ENCODE results near the gene EPHA10. TPM values are rescaled to one million over a fixed set of nuclear protein-coding genes. Genes with fewer than 3 reads are reported as not detected.

EPHA10 gene
- total RNA-seq, 4 donors from 2014 or later: 0.12 TPM; not detected in 3

GRCh38 chr1:37680933-37681332 is 84.0 kb downstream of the EPHA10 start:
- no peak for DNase-seq (ENCODE audit: low spot score)
- TF ChIP-seq, protein P1, sequence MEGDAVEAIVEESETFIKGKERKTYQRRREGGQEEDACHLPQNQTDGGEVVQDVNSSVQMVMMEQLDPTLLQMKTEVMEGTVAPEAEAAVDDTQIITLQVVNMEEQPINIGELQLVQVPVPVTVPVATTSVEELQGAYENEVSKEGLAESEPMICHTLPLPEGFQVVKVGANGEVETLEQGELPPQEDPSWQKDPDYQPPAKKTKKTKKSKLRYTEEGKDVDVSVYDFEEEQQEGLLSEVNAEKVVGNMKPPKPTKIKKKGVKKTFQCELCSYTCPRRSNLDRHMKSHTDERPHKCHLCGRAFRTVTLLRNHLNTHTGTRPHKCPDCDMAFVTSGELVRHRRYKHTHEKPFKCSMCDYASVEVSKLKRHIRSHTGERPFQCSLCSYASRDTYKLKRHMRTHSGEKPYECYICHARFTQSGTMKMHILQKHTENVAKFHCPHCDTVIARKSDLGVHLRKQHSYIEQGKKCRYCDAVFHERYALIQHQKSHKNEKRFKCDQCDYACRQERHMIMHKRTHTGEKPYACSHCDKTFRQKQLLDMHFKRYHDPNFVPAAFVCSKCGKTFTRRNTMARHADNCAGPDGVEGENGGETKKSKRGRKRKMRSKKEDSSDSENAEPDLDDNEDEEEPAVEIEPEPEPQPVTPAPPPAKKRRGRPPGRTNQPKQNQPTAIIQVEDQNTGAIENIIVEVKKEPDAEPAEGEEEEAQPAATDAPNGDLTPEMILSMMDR (IDR thresholded peaks at IDR 0.05): no peak
- ATAC-seq (ENCODE audit: low FRiP score): no peak

- DNase-seq (ENCODE audit: low spot score) (no peak), ATAC-seq (ENCODE audit: low FRiP score) (no peak)
- TF ChIP-seq, protein P1 (IDR thresholded peaks at IDR 0.05): no peak
Measured at GRCh38 chr1:37677808-37678207, 87.1 kb downstream of the EPHA10 start.

GRCh38 chr1:37677143-37677439 is 87.8 kb downstream of the EPHA10 start:
- DNase-seq (ENCODE audit: low spot score): no peak
- TF ChIP-seq, protein P1 (IDR thresholded peaks at IDR 0.05): no peak
- ATAC-seq (ENCODE audit: low FRiP score): no peak

- TF ChIP-seq, protein P1 (IDR thresholded peaks at IDR 0.05): no peak
- ATAC-seq (ENCODE audit: low FRiP score) (no peak), DNase-seq (ENCODE audit: low spot score) (no peak)
Measured at GRCh38 chr1:37676281-37677142, 88.4 kb downstream of the EPHA10 start.

DNA sequence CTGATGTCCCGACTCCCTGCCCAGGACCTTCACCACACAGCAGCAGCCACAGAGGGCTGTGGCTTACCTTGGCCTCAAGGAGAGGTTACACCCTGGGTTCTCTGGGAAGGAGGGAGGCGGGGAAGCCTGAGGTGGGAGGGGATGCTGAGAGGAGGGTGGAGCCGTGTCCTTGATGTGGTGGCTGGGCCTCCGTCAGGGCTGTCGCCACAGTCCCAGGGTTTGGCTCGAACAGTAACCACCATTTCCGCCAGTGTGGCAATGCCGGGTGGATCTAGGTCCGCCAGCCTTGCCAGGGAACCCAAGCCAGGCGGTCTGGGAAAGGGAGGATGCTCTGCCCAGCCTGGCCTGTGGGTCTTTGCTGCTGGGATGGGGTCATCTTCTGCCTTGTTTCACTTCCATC is 91.0 kb downstream of the EPHA10 start:
- ATAC-seq (ENCODE audit: low FRiP score) (no peak), DNase-seq (ENCODE audit: low spot score) (no peak)
- TF ChIP-seq, protein P1 (IDR thresholded peaks at IDR 0.05): no peak

DNA sequence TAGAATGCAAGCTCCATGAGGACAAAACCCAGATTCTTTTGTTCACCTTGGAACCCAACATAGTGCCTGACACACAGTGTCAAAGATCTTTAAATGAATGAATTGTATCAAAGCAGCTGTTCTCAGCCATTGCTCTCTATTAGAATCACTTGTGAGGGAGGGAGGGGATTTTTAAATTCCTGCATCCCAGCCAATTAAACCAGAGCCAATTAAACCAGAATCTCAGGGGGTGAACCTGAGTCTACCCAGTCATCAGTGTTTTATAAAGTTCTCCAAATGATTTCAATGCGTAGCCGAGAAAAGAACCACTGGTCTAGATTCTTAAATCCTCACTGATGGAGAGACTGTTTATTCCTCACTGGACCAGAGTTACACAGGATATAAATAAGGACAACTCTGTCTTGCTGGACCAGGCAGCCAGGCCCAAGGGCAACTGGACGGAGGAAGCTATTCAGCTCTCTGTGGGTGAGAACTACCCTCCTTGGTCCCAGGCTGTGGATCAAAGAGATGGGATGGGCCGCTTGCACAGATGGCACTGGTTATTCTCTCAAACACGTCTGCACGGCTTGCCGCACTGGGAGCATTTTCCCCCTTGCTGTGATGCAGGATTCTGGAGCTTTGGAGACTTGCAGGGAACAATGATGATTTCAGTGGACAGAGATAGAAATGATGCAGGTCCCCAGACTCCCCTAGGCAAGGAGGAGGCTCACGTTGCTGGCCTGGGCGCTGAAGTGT is 92.6 kb downstream of the EPHA10 start:
- TF ChIP-seq, protein P1 (IDR thresholded peaks at IDR 0.05): no peak
- no peak for DNase-seq (ENCODE audit: low spot score)
- no peak for ATAC-seq (ENCODE audit: low FRiP score)
